Measurements from ENCODE around the gene KIF25. TPM values are rescaled to one million over a fixed set of nuclear protein-coding genes. Genes with fewer than 3 reads are reported as not detected.

The KIF25 gene
- total RNA-seq, 1 experiment from 2014 or later = not detected

GRCh38 chr6:168072261-168072660, 74.8 kb downstream of the KIF25 start:
- intact Hi-C loops (cut with micrococcal nuclease) = no loop called here
- no peak for DNase-seq (ENCODE audit: unreplicated experiment)
- H3K9me3 Mint-ChIP-seq (ENCODE audit: unreplicated experiment) = no peaks in the 10 kb centered on the region
- H3K4me1 Mint-ChIP-seq (ENCODE audit: insufficient read depth, unreplicated experiment) = no peaks in the 10 kb centered on the region
- no peak for TF ChIP-seq CTCF (IDR thresholded peaks at IDR 0.05; ENCODE audit: unreplicated experiment)
- ChIA-PET CTCF (interaction anchor here (0.7 kb wide), 1 partner anchor 1370 kb away, joined by 3 read pairs; no protein-coding TSS in a partner anchor), POLR2A (no interaction called here)
- peaks cover 20% of the 10 kb centered on the region for H3K27me3 Mint-ChIP-seq (ENCODE audit: insufficient read depth, unreplicated experiment)
- no TSS peak for BruUV-seq (replicated peaks)
- H3K36me3 Mint-ChIP-seq (ENCODE audit: insufficient read depth, unreplicated experiment) = no peaks in the 10 kb centered on the region
- H3K27ac Mint-ChIP-seq (ENCODE audit: low read depth, unreplicated experiment) = no peak overlapping the region
- no peak overlapping the region for H3K4me3 Mint-ChIP-seq (ENCODE audit: unreplicated experiment)

DNA sequence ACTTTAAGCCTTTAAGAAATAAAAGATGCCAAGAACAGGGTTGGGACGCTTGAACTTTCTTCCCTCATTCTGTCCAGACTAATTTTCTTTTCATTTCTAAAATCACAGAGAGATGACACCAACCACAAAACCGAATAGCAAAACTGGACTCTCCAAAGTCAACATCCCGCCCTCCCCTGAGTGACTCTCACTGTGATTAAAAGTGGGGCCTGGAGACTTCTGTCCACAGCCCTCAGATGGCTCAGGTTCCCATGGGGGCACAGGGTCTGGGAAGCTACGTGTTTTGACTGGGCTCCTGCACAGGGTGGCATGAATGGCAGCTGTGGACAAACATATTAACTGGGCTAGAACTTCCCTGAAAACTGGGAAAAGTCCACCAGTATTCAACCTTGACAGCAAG, 75.3 kb downstream of the KIF25 start:
- Mint-ChIP-seq H3K27me3 (ENCODE audit: insufficient read depth, unreplicated experiment) (peaks cover 20% of the 10 kb centered on the region), H3K36me3 (ENCODE audit: insufficient read depth, unreplicated experiment) (no peaks in the 10 kb centered on the region), H3K27ac (ENCODE audit: low read depth, unreplicated experiment) (no peak overlapping the region), H3K4me1 (ENCODE audit: insufficient read depth, unreplicated experiment) (no peaks in the 10 kb centered on the region), H3K9me3 (ENCODE audit: unreplicated experiment) (no peaks in the 10 kb centered on the region), H3K4me3 (ENCODE audit: unreplicated experiment) (no peak overlapping the region)
- TF ChIP-seq CTCF (IDR thresholded peaks at IDR 0.05; ENCODE audit: unreplicated experiment) = no peak
- POLR2A ChIA-PET = no interaction called here
- intact Hi-C loops (cut with micrococcal nuclease) = no loop called here
- CTCF ChIA-PET = no interaction called here
- BruUV-seq (replicated peaks) = no TSS peak
- DNase-seq (ENCODE audit: unreplicated experiment) = no peak

- H3K27ac Mint-ChIP-seq (ENCODE audit: low read depth, unreplicated experiment) = no peak overlapping the region
- H3K4me3 Mint-ChIP-seq (ENCODE audit: unreplicated experiment) = no peak overlapping the region
- ChIA-PET CTCF (no interaction called here), POLR2A (no interaction called here)
- H3K36me3 Mint-ChIP-seq (ENCODE audit: insufficient read depth, unreplicated experiment) = no peaks in the 10 kb centered on the region
- peaks cover 20% of the 10 kb centered on the region for H3K27me3 Mint-ChIP-seq (ENCODE audit: insufficient read depth, unreplicated experiment)
- intact Hi-C loops (cut with micrococcal nuclease) = no loop called here
- no TSS peak for BruUV-seq (replicated peaks)
- no peak for DNase-seq (ENCODE audit: unreplicated experiment)
- no peak for TF ChIP-seq CTCF (IDR thresholded peaks at IDR 0.05; ENCODE audit: unreplicated experiment)
- no peaks in the 10 kb centered on the region for H3K4me1 Mint-ChIP-seq (ENCODE audit: insufficient read depth, unreplicated experiment)
- H3K9me3 Mint-ChIP-seq (ENCODE audit: unreplicated experiment) = no peaks in the 10 kb centered on the region
Measured at GRCh38 chr6:168073937-168074730, 76.7 kb downstream of the KIF25 start.

GRCh38 chr6:168075216-168075615, 77.7 kb downstream of the KIF25 start:
- no peak overlapping the region for H3K4me3 Mint-ChIP-seq (ENCODE audit: unreplicated experiment)
- DNase-seq (ENCODE audit: unreplicated experiment) = no peak
- BruUV-seq (replicated peaks) = no TSS peak
- intact Hi-C loops (cut with micrococcal nuclease) = no loop called here
- H3K27me3 Mint-ChIP-seq (ENCODE audit: insufficient read depth, unreplicated experiment) = peaks cover 9% of the 10 kb centered on the region
- H3K27ac Mint-ChIP-seq (ENCODE audit: low read depth, unreplicated experiment) = no peak overlapping the region
- ChIA-PET POLR2A (interaction anchor here (0.6 kb wide), 1 partner anchor 37 kb away, joined by 5 read pairs; no protein-coding TSS in a partner anchor), CTCF (interaction anchor here (0.7 kb wide), 1 partner anchor 17 kb away, joined by 3 read pairs; no protein-coding TSS in a partner anchor)
- no peaks in the 10 kb centered on the region for H3K4me1 Mint-ChIP-seq (ENCODE audit: insufficient read depth, unreplicated experiment)
- TF ChIP-seq CTCF (IDR thresholded peaks at IDR 0.05; ENCODE audit: unreplicated experiment) = no peak
- H3K9me3 Mint-ChIP-seq (ENCODE audit: unreplicated experiment) = no peaks in the 10 kb centered on the region
- no peaks in the 10 kb centered on the region for H3K36me3 Mint-ChIP-seq (ENCODE audit: insufficient read depth, unreplicated experiment)
